HG02588 (cell line): ENCODE results near the gene PTPRJ.

Experiments used
- ATAC-seq: cut with Tn5 transposase; IDR thresholded peaks from one replicate; pipeline ENCODE4 v1.9.1; 2021; ENCODE audit warnings: mild to moderate bottlenecking, moderate library complexity; ENCODE audit not compliant: unreplicated experiment

PTPRJ gene

DNA sequence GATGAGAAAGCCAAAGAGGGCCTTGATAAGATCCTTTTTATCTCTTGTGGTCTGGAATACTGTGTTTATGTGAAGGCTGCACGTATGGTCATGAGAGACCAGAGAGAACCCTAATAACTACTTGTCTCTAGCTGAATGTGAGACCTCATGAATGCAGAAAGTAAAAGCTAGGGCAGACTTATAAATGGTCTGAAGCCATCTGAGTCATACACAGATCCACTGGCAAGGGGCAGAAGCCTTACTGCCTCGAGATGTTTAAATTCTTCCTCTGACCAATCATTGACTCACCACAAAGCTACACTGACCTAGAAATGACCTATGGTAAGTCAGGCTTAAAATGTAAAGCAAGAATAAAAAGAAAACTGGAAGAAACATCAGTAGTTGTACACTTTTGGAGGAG, 213.5 kb downstream of the PTPRJ start:
- no peak for ATAC-seq

- no peak for ATAC-seq
These were observed 227.5 kb downstream of the PTPRJ start for GRCh38 chr11:48207881-48208280.

GRCh38 chr11:48210052-48210451, 229.7 kb downstream of the PTPRJ start:
- no peak for ATAC-seq

- no peak for ATAC-seq
These were observed 236.2 kb downstream of the PTPRJ start, which contains the start of gene OR4B1 for GRCh38 chr11:48216510-48216909. TSS of gene OR4B1 (plus strand) at chr11:48216810. CDS start at chr11:48216810, 0 bp downstream.
